Calu3 (cell line): Measurements from ENCODE around the gene IZUMO1. TPM values are rescaled to one million over a fixed set of nuclear protein-coding genes. Genes with fewer than 3 reads are reported as not detected.

Experiments
- BruUV-seq: library from RNA; stranded (reverse); fragments of 400-500 nt; replicated peaks from 2 replicates; lab custom pipeline; 2021; lab: Mats Ljungman, UMichigan
- CTCF ChIA-PET: fragments of 300-600 bp; sonication (Branson Sonifier 250); formaldehyde crosslinking; loops from one replicate; lab custom pipeline; 2022; ENCODE audit warnings: antibody characterized with exemption; lab: Charles Lee
- DNase-seq: peaks from one replicate; pipeline ENCODE4 v3.0.0; 2022
- H3K27ac Mint-ChIP-seq: one replicate; pipeline ENCODE4 v1.8.0; 2022; ENCODE audit warnings: mixed read lengths; ENCODE audit not compliant: unreplicated experiment
- H3K27me3 Mint-ChIP-seq: one replicate; pipeline ENCODE4 v1.8.0; 2022; ENCODE audit warnings: mixed read lengths; ENCODE audit not compliant: unreplicated experiment
- H3K36me3 Mint-ChIP-seq: one replicate; pipeline ENCODE4 v1.8.0; 2022; ENCODE audit warnings: mild to moderate bottlenecking, moderate library complexity, mixed read lengths; ENCODE audit not compliant: insufficient read depth, unreplicated experiment
- H3K4me1 Mint-ChIP-seq: one replicate; pipeline ENCODE4 v1.8.0; 2022; ENCODE audit warnings: mild to moderate bottlenecking, low read depth, mixed read lengths; ENCODE audit not compliant: unreplicated experiment
- H3K4me3 Mint-ChIP-seq: one replicate; pipeline ENCODE4 v1.8.0; 2022; ENCODE audit warnings: mild to moderate bottlenecking, low read depth, moderate library complexity, mixed read lengths; ENCODE audit not compliant: unreplicated experiment
- H3K9me3 Mint-ChIP-seq: one replicate; pipeline ENCODE4 v1.8.0; 2022; ENCODE audit warnings: low read depth, mixed read lengths; ENCODE audit not compliant: unreplicated experiment
- intact Hi-C: fragments of 100-400 bp; cut with micrococcal nuclease; formaldehyde crosslinking; loops from one replicate; pipeline ENCODE4 v1.10.0; 2022; ENCODE audit not compliant: unreplicated experiment
- total RNA-seq: library from RNA; stranded (reverse); gene quantifications from 2 replicates; pipeline ENCODE4 v1.2.3, GENCODE V29; 2022
- TF ChIP-seq, protein P1 (sequence below): fragments of 200-600 bp; IDR thresholded peaks from one replicate; pipeline ENCODE4 v1.8.0; 2022; ENCODE audit warnings: antibody characterized with exemption; ENCODE audit not compliant: unreplicated experiment

IZUMO1 gene
- total RNA-seq, 1 experiment from 2014 or later = 0.31 TPM

DNA sequence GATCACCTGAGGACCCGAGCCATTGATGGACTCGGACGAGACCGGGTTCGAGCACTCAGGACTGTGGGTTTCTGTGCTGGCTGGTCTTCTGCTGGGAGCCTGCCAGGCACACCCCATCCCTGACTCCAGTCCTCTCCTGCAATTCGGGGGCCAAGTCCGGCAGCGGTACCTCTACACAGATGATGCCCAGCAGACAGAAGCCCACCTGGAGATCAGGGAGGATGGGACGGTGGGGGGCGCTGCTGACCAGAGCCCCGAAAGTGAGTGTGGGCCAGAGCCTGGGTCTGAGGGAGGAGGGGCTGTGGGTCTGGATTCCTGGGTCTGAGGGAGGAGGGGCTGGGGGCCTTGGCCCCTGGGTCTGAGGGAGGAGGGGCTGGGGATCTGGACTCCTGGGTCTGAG, 9.5 kb upstream of the IZUMO1 start:
- no peak overlapping the region for H3K4me3 Mint-ChIP-seq
- peaks cover 32% of the 10 kb centered on the region for H3K4me1 Mint-ChIP-seq
- no peaks in the 10 kb centered on the region for H3K9me3 Mint-ChIP-seq
- BruUV-seq = no TSS peak
- H3K27ac Mint-ChIP-seq = no peak overlapping the region
- CTCF ChIA-PET = no interaction called here
- intact Hi-C loops = no loop called here
- no peak for DNase-seq
- peaks cover 12% of the 10 kb centered on the region for H3K27me3 Mint-ChIP-seq
- H3K36me3 Mint-ChIP-seq = peaks cover 20% of the 10 kb centered on the region
- TF ChIP-seq, protein P1, sequence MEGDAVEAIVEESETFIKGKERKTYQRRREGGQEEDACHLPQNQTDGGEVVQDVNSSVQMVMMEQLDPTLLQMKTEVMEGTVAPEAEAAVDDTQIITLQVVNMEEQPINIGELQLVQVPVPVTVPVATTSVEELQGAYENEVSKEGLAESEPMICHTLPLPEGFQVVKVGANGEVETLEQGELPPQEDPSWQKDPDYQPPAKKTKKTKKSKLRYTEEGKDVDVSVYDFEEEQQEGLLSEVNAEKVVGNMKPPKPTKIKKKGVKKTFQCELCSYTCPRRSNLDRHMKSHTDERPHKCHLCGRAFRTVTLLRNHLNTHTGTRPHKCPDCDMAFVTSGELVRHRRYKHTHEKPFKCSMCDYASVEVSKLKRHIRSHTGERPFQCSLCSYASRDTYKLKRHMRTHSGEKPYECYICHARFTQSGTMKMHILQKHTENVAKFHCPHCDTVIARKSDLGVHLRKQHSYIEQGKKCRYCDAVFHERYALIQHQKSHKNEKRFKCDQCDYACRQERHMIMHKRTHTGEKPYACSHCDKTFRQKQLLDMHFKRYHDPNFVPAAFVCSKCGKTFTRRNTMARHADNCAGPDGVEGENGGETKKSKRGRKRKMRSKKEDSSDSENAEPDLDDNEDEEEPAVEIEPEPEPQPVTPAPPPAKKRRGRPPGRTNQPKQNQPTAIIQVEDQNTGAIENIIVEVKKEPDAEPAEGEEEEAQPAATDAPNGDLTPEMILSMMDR = no peak

DNA sequence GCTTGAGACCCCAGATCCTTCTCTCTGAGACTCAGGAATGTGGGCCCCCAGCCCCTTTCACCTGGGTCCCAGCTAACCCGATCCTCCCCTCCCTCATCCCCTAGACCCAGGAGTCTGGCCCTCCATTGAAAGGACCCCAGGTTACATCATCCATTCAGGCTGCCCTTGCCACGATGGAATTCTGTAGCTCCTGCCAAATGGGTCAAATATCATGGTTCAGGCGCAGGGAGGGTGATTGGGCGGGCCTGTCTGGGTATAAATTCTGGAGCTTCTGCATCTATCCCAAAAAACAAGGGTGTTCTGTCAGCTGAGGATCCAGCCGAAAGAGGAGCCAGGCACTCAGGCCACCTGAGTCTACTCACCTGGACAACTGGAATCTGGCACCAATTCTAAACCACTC, 9.1 kb upstream of the IZUMO1 start:
- no peak for DNase-seq
- H3K4me1 Mint-ChIP-seq = peaks cover 28% of the 10 kb centered on the region
- H3K9me3 Mint-ChIP-seq = no peaks in the 10 kb centered on the region
- no peak overlapping the region for H3K4me3 Mint-ChIP-seq
- H3K36me3 Mint-ChIP-seq = peaks cover 24% of the 10 kb centered on the region
- CTCF ChIA-PET = no interaction called here
- intact Hi-C loops = no loop called here
- no peak overlapping the region for H3K27ac Mint-ChIP-seq
- peaks cover 8% of the 10 kb centered on the region for H3K27me3 Mint-ChIP-seq
- no TSS peak for BruUV-seq
- TF ChIP-seq, protein P1 = no peak

DNA sequence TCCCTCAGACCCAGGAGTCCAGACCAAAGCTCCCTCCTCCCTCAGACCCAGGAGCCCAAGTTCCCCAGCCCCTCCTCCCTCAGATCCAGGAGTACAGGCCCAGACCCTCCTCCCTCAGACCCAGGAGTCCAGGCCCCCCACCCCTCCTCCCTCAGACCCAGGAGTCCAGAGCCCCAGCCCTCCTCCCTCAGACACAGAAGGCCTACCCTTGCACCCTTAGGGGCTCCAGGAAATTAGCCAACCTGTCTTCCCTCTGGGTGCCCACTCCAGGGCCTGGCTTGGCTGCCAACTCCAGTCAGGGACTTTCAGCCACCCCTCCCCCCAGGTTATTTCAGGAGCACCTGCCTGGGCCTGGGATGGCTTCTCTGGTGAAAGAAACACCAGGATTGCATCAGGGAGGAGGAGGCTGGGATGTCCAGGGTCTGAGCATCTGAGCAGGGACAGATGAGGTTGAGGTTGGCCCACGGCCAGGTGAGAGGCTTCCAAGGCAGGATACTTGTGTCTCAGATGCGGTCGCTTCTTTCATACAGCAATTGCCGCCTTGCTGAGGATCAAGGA, 8.5 kb upstream of the IZUMO1 start, which contains the start of gene FGF21:
FGF21 (plus strand) TSS at position 441 of the 558 bp plus-strand sequence. CDS start 713 bp downstream, outside the sequence.
- H3K9me3 Mint-ChIP-seq = no peaks in the 10 kb centered on the region
- no peak within 1 kb of the TSS for H3K4me3 Mint-ChIP-seq
- TF ChIP-seq, protein P1 = no peak
- no peak within 1 kb of the TSS for H3K27ac Mint-ChIP-seq
- intact Hi-C loops = no loop called here
- peaks cover 30% of the 10 kb centered on the region for H3K36me3 Mint-ChIP-seq
- CTCF ChIA-PET = no interaction called here
- peaks cover 1% of the 10 kb centered on the region for H3K27me3 Mint-ChIP-seq
- peak; percentile 24 for DNase-seq
- no TSS peak for BruUV-seq
- peaks cover 22% of the 10 kb centered on the region for H3K4me1 Mint-ChIP-seq

DNA sequence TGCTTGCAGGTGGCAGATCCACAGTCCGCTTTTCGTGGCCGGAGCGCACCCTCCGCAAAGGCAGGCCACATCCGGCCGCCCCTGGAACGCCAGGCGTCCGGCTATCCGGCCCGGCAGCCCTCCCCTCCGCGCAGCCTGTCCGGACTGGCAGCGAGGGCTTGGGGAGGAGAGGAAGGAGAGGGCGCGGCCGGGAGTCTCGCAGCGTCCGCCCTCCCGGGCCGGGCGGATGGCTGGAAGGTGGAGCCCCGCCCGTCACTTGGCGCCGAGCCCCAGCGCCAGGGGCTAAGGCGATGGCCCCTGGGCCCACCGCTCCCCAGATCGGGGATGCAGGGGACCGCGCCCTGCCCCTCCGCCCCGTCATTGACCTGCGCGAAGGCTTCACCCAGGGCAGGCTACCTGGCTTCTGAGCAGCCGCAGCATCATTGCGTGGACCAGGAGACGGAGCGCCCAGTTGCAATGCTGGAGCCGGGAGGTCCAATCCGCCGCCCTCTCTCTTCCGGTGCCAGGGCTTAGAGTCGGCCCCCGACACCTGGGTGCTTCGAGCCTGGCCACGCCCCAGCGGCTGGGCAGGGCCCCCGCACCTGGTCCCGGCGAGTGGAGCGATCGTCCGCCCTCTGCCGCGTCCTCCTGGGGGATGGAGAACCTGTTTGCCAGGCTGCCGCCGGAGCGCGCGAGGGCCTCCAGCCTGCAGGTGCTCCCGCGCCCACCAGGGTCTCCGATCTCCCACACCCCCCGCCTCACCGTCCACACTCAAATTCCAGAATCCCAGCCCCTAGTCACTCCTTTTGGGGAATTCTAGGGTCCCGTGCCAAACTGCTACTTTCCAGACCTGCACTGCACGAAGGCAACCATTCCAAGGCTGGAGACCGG, 6.0 kb upstream of the IZUMO1 start, which contains the start of gene FUT1:
FUT1 (minus strand) TSS at position 146 of the 870 bp plus-strand sequence. CDS start 1,360 bp downstream, outside the sequence.
- Mint-ChIP-seq H3K27me3 (no peaks in the 10 kb centered on the region), H3K9me3 (no peaks in the 10 kb centered on the region), H3K4me3 (peak within 1 kb of the TSS; percentile 71), H3K36me3 (peaks cover 30% of the 10 kb centered on the region), H3K27ac (peak within 1 kb of the TSS; percentile 25), H3K4me1 (peaks cover 22% of the 10 kb centered on the region)
- no TSS peak for BruUV-seq
- intact Hi-C loops = no loop called here
- CTCF ChIA-PET = interaction anchor here (1.0 kb wide), 1 partner anchor 40 kb away, joined by 12 read pairs; no protein-coding TSS in a partner anchor
- DNase-seq = peak; percentile 97
- TF ChIP-seq, protein P1 = peak; percentile 38
